ENCODE results near the gene IFTAP.

The IFTAP gene

DNA sequence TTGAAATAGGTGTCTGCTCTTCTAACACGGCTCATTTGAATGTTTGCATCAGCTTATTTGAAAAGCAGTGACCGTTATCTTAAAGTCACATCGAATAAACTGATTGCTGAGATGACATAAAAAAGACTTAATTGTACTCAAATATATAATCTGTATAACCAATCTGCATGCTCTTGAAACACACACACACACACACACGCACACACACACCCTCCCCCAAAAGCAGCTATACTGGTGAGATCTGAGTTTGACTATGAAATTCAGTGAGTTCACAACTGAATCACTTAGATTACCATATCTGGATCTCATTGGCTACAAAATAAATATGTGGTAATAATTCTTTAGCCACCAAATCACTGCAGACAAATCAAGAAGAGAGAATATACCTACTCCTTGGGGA, 3.8 kb upstream of the IFTAP start:
- Histone ChIP-seq H3K36me3 (ENCODE audit: insufficient read depth, low read length) (peaks cover 38% of the 10 kb centered on the region), H4K20me1 (ENCODE audit: insufficient read depth, low read length) (peaks cover 3% of the 10 kb centered on the region; the same call in 1 of the 2 replicates), H2AFZ (ENCODE audit: low read depth, low read length) (no peak overlapping the region), H3K79me2 (ENCODE audit: insufficient read depth, low read length) (peaks cover 88% of the 10 kb centered on the region), H3K4me3 (ENCODE audit: low read depth in 1 of 2, low read length in 2 of 2) (no peak overlapping the region), H3K4me1 (ENCODE audit: insufficient read depth, low read length) (peaks cover 60% of the 10 kb centered on the region), H3K27me3 (ENCODE audit: insufficient read depth, low read length, poor library complexity) (no peaks in the 10 kb centered on the region), H3K9ac (ENCODE audit: low read depth, low read length) (no peak overlapping the region), H3K9me3 (ENCODE audit: insufficient read depth, low read length, severe bottlenecking) (peaks cover 6% of the 10 kb centered on the region), H3K4me2 (ENCODE audit: insufficient read depth, low read length) (0 out of 2 replicates have a peak overlapping the region, but pooled peaks have one; percentile 34), H3K27ac (ENCODE audit: low read length) (no peak overlapping the region)
- ATAC-seq (ENCODE audit: insufficient read depth, low read depth) (no peak), DNase-seq (no peak)
- TF ChIP-seq, protein P1, sequence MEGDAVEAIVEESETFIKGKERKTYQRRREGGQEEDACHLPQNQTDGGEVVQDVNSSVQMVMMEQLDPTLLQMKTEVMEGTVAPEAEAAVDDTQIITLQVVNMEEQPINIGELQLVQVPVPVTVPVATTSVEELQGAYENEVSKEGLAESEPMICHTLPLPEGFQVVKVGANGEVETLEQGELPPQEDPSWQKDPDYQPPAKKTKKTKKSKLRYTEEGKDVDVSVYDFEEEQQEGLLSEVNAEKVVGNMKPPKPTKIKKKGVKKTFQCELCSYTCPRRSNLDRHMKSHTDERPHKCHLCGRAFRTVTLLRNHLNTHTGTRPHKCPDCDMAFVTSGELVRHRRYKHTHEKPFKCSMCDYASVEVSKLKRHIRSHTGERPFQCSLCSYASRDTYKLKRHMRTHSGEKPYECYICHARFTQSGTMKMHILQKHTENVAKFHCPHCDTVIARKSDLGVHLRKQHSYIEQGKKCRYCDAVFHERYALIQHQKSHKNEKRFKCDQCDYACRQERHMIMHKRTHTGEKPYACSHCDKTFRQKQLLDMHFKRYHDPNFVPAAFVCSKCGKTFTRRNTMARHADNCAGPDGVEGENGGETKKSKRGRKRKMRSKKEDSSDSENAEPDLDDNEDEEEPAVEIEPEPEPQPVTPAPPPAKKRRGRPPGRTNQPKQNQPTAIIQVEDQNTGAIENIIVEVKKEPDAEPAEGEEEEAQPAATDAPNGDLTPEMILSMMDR (IDR thresholded peaks at IDR 0.05; ENCODE audit: borderline replicate concordance, extremely low read depth, low read length, poor library complexity, severe bottlenecking), result no peak
- TF ChIP-seq EZH2 (IDR thresholded peaks at IDR 0.05; ENCODE audit: borderline replicate concordance, low read depth, low read length, severe bottlenecking), result no peak

DNA sequence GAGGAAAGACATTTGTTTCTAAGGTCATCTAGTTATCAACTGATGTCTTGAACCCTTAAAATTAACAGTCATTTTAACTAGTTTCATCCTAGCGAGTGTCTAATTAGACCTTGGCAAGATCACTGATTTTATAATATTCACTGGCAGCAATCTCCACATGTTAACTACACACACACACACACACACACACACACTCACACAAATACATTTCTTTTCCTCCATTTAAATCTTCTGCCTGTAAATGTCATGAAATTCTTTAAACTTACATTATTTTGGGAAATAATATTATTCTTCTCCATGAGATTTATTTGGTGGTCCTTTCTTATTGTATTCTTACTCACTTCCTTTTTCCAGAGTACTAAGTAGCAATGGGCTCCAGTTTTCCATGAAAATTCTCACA, 2.9 kb upstream of the IFTAP start:
- ATAC-seq (ENCODE audit: insufficient read depth, low read depth), result no peak
- TF ChIP-seq, protein P1 (IDR thresholded peaks at IDR 0.05; ENCODE audit: borderline replicate concordance, extremely low read depth, low read length, poor library complexity, severe bottlenecking), result no peak
- TF ChIP-seq EZH2 (IDR thresholded peaks at IDR 0.05; ENCODE audit: borderline replicate concordance, low read depth, low read length, severe bottlenecking), result no peak
- Histone ChIP-seq H3K4me2 (ENCODE audit: insufficient read depth, low read length) (peak overlapping the region; percentile 88; the same call in 1 of the 2 replicates), H3K27me3 (ENCODE audit: insufficient read depth, low read length, poor library complexity) (no peaks in the 10 kb centered on the region), H4K20me1 (ENCODE audit: insufficient read depth, low read length) (peaks cover 3% of the 10 kb centered on the region; the same call in 1 of the 2 replicates), H3K36me3 (ENCODE audit: insufficient read depth, low read length) (peaks cover 47% of the 10 kb centered on the region), H3K79me2 (ENCODE audit: insufficient read depth, low read length) (peaks cover 93% of the 10 kb centered on the region), H3K9ac (ENCODE audit: low read depth, low read length) (no peak overlapping the region), H3K4me1 (ENCODE audit: insufficient read depth, low read length) (peaks cover 68% of the 10 kb centered on the region), H2AFZ (ENCODE audit: low read depth, low read length) (no peak overlapping the region), H3K9me3 (ENCODE audit: insufficient read depth, low read length, severe bottlenecking) (peaks cover 8% of the 10 kb centered on the region), H3K4me3 (ENCODE audit: low read depth in 1 of 2, low read length in 2 of 2) (no peak overlapping the region; a peak in 1 of 4 replicates), H3K27ac (ENCODE audit: low read length) (no peak overlapping the region)
- no peak for DNase-seq

DNA sequence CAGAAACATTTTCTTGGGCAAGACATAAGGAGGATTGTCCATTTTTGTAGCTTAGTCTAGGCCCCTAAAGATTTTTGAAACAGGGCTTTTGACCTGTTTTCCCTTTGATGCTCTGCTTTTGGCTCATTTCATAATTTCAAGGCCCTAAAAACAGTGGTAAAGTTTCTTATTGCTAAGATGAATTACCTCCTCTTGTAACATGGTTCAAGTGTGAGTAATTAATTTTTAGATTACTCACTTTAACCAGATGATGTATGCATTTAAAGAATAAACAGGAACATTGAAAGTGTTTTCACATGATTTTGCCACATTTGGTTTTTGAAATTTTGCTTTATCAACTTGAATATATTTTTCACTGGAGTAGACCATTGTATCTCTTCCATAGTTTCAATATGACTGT, 2.6 kb downstream of the IFTAP start:
- H3K9ac ChIP-seq (ENCODE audit: low read depth, low read length), result peak overlapping the region; percentile 81
- peaks cover 88% of the 10 kb centered on the region for H3K4me1 ChIP-seq (ENCODE audit: insufficient read depth, low read length)
- H3K4me3 ChIP-seq (ENCODE audit: low read depth in 1 of 2, low read length in 2 of 2), result peak overlapping the region; percentile 60 to 72
- H3K27me3 ChIP-seq (ENCODE audit: insufficient read depth, low read length, poor library complexity), result no peaks in the 10 kb centered on the region
- ATAC-seq (ENCODE audit: insufficient read depth, low read depth) (no peak), DNase-seq (no peak)
- H3K9me3 ChIP-seq (ENCODE audit: insufficient read depth, low read length, severe bottlenecking), result peaks cover 8% of the 10 kb centered on the region
- peak overlapping the region; percentile 88 for H3K4me2 ChIP-seq (ENCODE audit: insufficient read depth, low read length)
- H4K20me1 ChIP-seq (ENCODE audit: insufficient read depth, low read length), result peaks cover 3% of the 10 kb centered on the region; the same call in 1 of the 2 replicates
- H3K79me2 ChIP-seq (ENCODE audit: insufficient read depth, low read length), result peaks cover 98% of the 10 kb centered on the region
- H3K36me3 ChIP-seq (ENCODE audit: insufficient read depth, low read length), result peaks cover 56% of the 10 kb centered on the region
- H2AFZ ChIP-seq (ENCODE audit: low read depth, low read length), result no peak overlapping the region
- TF ChIP-seq, protein P1 (IDR thresholded peaks at IDR 0.05; ENCODE audit: borderline replicate concordance, extremely low read depth, low read length, poor library complexity, severe bottlenecking), result no peak
- no peak for TF ChIP-seq EZH2 (IDR thresholded peaks at IDR 0.05; ENCODE audit: borderline replicate concordance, low read depth, low read length, severe bottlenecking)
- peak overlapping the region; percentile 92 for H3K27ac ChIP-seq (ENCODE audit: low read length)
